ENCODE results near the gene ZC2HC1C.

ZC2HC1C gene

DNA sequence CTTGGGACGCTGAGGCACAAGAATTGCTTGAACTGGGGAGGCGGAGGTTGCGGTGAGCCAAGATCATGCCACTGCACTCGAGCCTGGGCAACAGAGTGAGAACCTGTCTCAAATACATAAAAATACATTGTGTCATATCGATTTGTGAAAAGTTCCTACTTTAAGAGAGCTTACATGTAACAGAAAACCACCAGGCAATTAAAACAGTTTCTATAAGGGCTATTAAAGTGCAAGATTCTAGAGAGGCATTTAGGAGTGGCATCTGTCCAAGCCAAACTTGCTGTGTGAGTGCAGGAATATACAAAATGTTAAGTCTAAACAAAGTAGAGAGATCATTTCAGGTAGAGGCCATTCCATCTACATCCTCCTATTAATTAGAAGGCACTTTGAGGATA is 59.2 kb downstream of the ZC2HC1C start:
- no peak overlapping the region for H3K4me3 ChIP-seq (ENCODE audit: low read depth, low read length)
- TF ChIP-seq, protein P1, sequence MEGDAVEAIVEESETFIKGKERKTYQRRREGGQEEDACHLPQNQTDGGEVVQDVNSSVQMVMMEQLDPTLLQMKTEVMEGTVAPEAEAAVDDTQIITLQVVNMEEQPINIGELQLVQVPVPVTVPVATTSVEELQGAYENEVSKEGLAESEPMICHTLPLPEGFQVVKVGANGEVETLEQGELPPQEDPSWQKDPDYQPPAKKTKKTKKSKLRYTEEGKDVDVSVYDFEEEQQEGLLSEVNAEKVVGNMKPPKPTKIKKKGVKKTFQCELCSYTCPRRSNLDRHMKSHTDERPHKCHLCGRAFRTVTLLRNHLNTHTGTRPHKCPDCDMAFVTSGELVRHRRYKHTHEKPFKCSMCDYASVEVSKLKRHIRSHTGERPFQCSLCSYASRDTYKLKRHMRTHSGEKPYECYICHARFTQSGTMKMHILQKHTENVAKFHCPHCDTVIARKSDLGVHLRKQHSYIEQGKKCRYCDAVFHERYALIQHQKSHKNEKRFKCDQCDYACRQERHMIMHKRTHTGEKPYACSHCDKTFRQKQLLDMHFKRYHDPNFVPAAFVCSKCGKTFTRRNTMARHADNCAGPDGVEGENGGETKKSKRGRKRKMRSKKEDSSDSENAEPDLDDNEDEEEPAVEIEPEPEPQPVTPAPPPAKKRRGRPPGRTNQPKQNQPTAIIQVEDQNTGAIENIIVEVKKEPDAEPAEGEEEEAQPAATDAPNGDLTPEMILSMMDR (IDR thresholded peaks at IDR 0.05; ENCODE audit: borderline replicate concordance, insufficient read depth, low read depth, low read length) = no peak
